Left lung (tissue), 10 donors: ENCODE measurements around the gene PPP1R14D. TPM values are rescaled to one million over a fixed set of nuclear protein-coding genes. Genes with fewer than 3 reads are reported as not detected.

Source experiments
- ATAC-seq: fragments of 200-7000 bp; cut with Tn5 transposase; one replicate; pipeline ENCODE4 v1.9.1; 2020; ENCODE audit warnings: moderate library complexity
- DNase-seq, 4 donors: peaks; one replicate each; pipeline ENCODE4 v3.0.0-alpha.2; 2013 to 2020
- H3K27ac ChIP-seq, 2 donors: fragments of 200-600 bp; sonication (generic) in 1 of 2; one replicate each; pipeline versions ENCODE4 v1.5.0 to v1.8.0; 2020 to 2021
- H3K27me3 ChIP-seq, 2 donors: fragments of 200-600 bp; sonication (generic) in 1 of 2; one replicate each; pipeline versions ENCODE4 v1.5.0 to v1.8.0; 2020 to 2021
- H3K36me3 ChIP-seq, 2 donors: fragments of 200-600 bp; sonication (generic) in 1 of 2; one replicate each; pipeline versions ENCODE4 v1.5.0 to v1.8.0; 2020 to 2021
- H3K4me1 ChIP-seq, 2 donors: fragments of 200-600 bp; one replicate each; pipeline ENCODE4 v1.8.0; 2021
- H3K4me3 ChIP-seq, 2 donors: fragments of 200-600 bp; sonication (generic) in 1 of 2; one replicate each; pipeline versions ENCODE4 v1.5.0 to v1.8.0; 2020 to 2021; ENCODE audit warnings: mild to moderate bottlenecking in 1 of 2
- H3K9me3 ChIP-seq, 2 donors: fragments of 200-600 bp; sonication (generic) in 1 of 2; one replicate each; pipeline versions ENCODE4 v1.5.0 to v1.8.0; 2020 to 2021
- intact Hi-C, 2 donors: fragments of 100-400 bp; cut with DNase I; formaldehyde crosslinking; loops; one replicate each; pipeline versions ENCODE4 v1.11.2 to v1.14.2; 2022
- polyA plus RNA-seq, 6 donors: library from polyadenylated mRNA; unstranded; fragments of 120-200 nt; gene quantifications; one replicate each; pipeline ENCODE4 v1.2.1, GENCODE V29; 2013; ENCODE audit not compliant: insufficient read length in 6 of 6
- total RNA-seq, 2 donors: library from RNA; stranded (reverse); fragmentation: NEBNext Ultra II Directional; extraction: Animal tissue kit (Norgen Biotek cat#: 25700); gene quantifications; one replicate each; pipeline ENCODE4 v1.2.1, GENCODE V29; 2021
- TF ChIP-seq, protein P1 (sequence below), 2 donors: fragments of 200-600 bp; sonication (generic) in 1 of 2; IDR thresholded peaks; one replicate each; pipeline versions ENCODE4 v1.5.0 to v1.8.0; 2021; ENCODE audit warnings: antibody characterized with exemption in 2 of 2
- donor health status: DM: no; HTN: yes; CAD: no.
- donor health status: DM: no; HTN: no; CAD: no.

PPP1R14D gene
- total and polyA plus RNA-seq, 8 donors = 0.20 to 0.50 (median 0.38) TPM; not detected in 1

DNA sequence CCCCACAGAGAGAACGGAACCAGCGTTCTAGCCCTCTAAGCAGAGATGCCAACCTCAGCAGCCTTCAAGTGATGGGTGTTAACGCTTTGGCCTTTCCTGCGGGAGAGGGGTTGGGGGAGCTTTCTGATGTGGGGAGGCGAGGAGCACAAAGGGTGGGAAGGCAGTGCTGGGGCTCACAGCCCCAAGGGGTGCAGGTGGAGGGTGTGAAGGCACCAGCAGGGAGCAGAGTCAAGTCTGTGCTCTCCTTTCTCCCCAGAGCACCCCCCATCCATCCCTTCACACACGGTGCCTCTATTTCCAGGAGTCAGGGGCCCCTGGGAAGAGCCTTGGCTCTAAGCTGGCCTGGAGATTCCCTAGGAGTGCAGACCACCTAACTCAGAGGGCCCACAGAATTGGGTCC is 54.6 kb downstream of the PPP1R14D start:
- Histone ChIP-seq H3K36me3 (peaks cover 0 to 89% of the 10 kb centered on the region in 2 donors), H3K9me3 (no peaks in the 10 kb centered on the region), H3K27ac (no peak overlapping the region), H3K4me1 (peaks cover 8 to 18% of the 10 kb centered on the region in 2 donors), H3K27me3 (no peaks in the 10 kb centered on the region), H3K4me3 (no peak overlapping the region)
- DNase-seq = no peak
- ATAC-seq = no peak
- intact Hi-C loops = no loop called here
- TF ChIP-seq, protein P1, sequence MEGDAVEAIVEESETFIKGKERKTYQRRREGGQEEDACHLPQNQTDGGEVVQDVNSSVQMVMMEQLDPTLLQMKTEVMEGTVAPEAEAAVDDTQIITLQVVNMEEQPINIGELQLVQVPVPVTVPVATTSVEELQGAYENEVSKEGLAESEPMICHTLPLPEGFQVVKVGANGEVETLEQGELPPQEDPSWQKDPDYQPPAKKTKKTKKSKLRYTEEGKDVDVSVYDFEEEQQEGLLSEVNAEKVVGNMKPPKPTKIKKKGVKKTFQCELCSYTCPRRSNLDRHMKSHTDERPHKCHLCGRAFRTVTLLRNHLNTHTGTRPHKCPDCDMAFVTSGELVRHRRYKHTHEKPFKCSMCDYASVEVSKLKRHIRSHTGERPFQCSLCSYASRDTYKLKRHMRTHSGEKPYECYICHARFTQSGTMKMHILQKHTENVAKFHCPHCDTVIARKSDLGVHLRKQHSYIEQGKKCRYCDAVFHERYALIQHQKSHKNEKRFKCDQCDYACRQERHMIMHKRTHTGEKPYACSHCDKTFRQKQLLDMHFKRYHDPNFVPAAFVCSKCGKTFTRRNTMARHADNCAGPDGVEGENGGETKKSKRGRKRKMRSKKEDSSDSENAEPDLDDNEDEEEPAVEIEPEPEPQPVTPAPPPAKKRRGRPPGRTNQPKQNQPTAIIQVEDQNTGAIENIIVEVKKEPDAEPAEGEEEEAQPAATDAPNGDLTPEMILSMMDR (IDR thresholded peaks at IDR 0.05) = no peak

GRCh38 chr15:40773496-40773895 is 55.0 kb downstream of the PPP1R14D start:
- Histone ChIP-seq H3K4me1 (peaks cover 9 to 22% of the 10 kb centered on the region in 2 donors), H3K4me3 (no peak overlapping the region), H3K27ac (no peak overlapping the region), H3K27me3 (no peaks in the 10 kb centered on the region), H3K9me3 (no peaks in the 10 kb centered on the region), H3K36me3 (peaks cover 0 to 85% of the 10 kb centered on the region in 2 donors)
- TF ChIP-seq, protein P1 (IDR thresholded peaks at IDR 0.05) = no peak
- no peak for ATAC-seq
- intact Hi-C loops = no loop called here
- DNase-seq = no peak

DNA sequence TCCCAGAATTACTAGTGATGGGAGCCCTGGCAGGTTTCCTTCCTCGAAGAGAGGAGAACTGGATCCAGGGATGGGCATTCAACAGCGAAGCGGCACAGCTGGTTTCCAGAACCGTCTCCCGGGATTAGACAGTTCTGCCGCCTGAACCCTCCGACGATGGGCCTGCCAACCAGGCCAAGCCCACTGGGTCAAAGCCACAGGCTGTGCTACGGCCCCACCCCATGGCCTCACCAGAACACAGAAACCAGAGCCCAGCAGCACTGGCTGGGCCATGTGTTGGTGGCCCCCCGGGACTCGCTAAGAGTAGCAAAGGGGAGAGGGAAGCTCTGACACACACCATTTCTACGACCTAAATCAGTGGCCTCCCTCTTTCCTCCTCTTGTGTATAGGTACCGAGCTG is 56.5 kb downstream of the PPP1R14D start:
- intact Hi-C loops = no loop called here
- H3K9me3 ChIP-seq = no peaks in the 10 kb centered on the region
- ATAC-seq (no peak), DNase-seq (no peak)
- peaks cover 9 to 29% of the 10 kb centered on the region in 2 donors for H3K4me1 ChIP-seq
- TF ChIP-seq, protein P1 (IDR thresholded peaks at IDR 0.05) = no peak
- H3K4me3 ChIP-seq = no peak overlapping the region
- H3K36me3 ChIP-seq = peaks cover 0 to 84% of the 10 kb centered on the region in 2 donors
- H3K27ac ChIP-seq = no peak overlapping the region
- H3K27me3 ChIP-seq = no peaks in the 10 kb centered on the region

DNA sequence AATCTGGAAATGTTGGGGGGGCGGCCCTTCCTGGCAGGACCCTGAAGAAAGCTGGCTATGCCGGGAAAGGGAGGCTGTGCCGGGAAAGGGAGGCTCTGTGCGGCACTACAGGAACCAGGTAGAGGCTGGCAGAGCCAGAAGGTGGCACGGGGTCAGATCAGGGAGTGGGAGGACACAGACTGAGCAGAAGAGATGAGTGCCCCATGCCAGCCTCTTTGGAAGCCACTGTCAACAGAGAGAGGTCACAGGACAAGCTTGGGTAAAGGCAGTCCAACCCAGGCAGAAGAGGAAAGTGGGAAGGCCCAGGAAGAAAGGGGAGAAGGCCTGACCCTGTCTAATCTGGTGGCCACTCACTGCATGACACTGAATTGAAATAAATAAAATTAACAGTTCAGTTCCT is 57.3 kb downstream of the PPP1R14D start:
- peaks cover 9 to 35% of the 10 kb centered on the region in 2 donors for H3K4me1 ChIP-seq
- intact Hi-C loops = no loop called here

DNA sequence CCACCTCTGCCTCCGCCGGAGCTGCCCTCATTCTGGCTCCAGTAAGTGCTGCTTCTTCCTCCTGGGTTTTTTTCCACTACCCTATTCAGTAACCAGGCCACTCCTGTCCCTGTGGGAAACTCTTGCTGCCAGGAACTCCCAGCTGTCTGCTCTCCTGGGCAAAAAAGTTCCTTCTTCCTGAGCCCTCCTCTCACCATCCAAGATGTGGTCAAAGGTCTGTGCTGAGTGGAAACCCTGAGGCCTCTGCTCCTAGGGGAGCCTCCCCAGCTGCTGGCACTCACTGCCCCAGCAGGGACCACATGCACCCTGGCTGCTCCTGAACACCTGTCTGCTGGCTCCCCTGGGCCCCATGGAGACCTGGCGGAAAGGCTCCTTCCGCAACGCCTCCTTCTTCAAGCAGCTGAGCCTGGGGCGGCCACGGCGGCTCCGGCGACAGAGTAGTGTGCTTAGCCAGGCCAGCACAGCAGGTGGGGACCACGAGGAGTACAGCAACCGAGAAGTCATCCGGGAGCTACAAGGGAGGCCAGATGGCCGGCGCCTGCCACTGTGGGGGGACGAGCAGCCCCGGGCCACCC is 58.3 kb downstream of the PPP1R14D start:
- H3K4me1 ChIP-seq = peaks cover 15 to 43% of the 10 kb centered on the region in 2 donors
- H3K27ac ChIP-seq = peak overlapping the region; percentile 39 to 53
- H3K4me3 ChIP-seq = peak overlapping the region in 1 of 2 donors; percentile 17
- ATAC-seq = peak; percentile 11
- peaks cover 0 to 73% of the 10 kb centered on the region in 2 donors for H3K36me3 ChIP-seq
- H3K27me3 ChIP-seq = no peaks in the 10 kb centered on the region
- H3K9me3 ChIP-seq = no peaks in the 10 kb centered on the region
- DNase-seq = no peak
- TF ChIP-seq, protein P1 (IDR thresholded peaks at IDR 0.05) = no peak
- intact Hi-C loops = no loop called here

More for the DNA sequence above, 57.3 kb downstream of the PPP1R14D start:
- DNase-seq (no peak), ATAC-seq (no peak)
- H3K9me3 ChIP-seq = no peaks in the 10 kb centered on the region
- H3K27me3 ChIP-seq = no peaks in the 10 kb centered on the region
- H3K36me3 ChIP-seq = peaks cover 0 to 83% of the 10 kb centered on the region in 2 donors
- no peak overlapping the region for H3K27ac ChIP-seq
- TF ChIP-seq, protein P1 (IDR thresholded peaks at IDR 0.05) = no peak
- no peak overlapping the region for H3K4me3 ChIP-seq
